ENCODE data around the gene DSTN. TPM values are rescaled to one million over a fixed set of nuclear protein-coding genes. Genes with fewer than 3 reads are reported as not detected.

The DSTN gene
- total and polyA plus RNA-seq, 2 of the 4 experiments (the other 2 are of a cell fraction): 221 to 269 TPM

DNA sequence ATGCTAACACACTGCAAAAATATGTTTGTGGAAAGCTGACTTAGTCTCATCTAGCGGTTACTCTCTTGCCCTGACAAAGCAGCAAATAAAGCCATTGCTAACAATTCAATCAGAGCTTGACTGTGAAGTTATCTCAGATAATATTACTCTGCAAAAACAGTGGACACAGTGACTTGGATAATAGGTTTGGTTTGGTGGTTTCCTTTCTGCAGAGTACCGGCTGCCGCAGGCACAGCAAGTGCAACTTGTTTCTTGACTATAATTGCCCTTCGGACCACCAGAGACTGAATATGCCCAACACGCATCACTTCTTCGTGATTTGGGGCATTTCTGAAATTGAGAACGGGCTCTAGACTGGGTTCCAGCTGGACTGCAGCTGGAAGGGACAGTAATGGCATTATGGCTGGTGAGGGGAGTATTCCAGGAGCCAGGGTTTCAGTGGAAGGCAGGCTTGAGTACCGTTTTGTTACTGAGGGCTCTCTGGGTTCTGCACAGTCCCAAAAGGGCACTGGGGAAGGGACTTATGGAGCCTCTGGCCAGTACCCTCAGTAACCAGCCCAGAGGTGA is 40.0 kb downstream of the DSTN start:
- TF ChIP-seq MAFK (IDR thresholded peaks at IDR 0.05; ENCODE audit: low read depth, low read length): no peak
- TF ChIP-seq ELK1 (IDR thresholded peaks at IDR 0.05; ENCODE audit: borderline replicate concordance, low read depth, low read length): no peak
- no peak for TF ChIP-seq RFX5 (IDR thresholded peaks at IDR 0.05; ENCODE audit: low read depth, low read length)
- no peak for TF ChIP-seq CEBPB (IDR thresholded peaks at IDR 0.05; ENCODE audit: low read depth, low read length)
- TF ChIP-seq BHLHE40 (IDR thresholded peaks at IDR 0.05; ENCODE audit: low read depth, low read length): no peak
- no peak for TF ChIP-seq NFE2L2 (IDR thresholded peaks at IDR 0.05; ENCODE audit: low read depth, low read length)
- TF ChIP-seq, protein P1, sequence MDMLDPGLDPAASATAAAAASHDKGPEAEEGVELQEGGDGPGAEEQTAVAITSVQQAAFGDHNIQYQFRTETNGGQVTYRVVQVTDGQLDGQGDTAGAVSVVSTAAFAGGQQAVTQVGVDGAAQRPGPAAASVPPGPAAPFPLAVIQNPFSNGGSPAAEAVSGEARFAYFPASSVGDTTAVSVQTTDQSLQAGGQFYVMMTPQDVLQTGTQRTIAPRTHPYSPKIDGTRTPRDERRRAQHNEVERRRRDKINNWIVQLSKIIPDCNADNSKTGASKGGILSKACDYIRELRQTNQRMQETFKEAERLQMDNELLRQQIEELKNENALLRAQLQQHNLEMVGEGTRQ (IDR thresholded peaks at IDR 0.05; ENCODE audit: low read depth, low read length): no peak
- no peak for TF ChIP-seq POLR2A (IDR thresholded peaks at IDR 0.05; ENCODE audit: low read depth, low read length)
- no peak for TF ChIP-seq FOS (IDR thresholded peaks at IDR 0.05; ENCODE audit: low read depth, low read length)
- no peak for TF ChIP-seq CTCF (conservative IDR thresholded peaks at IDR 0.05; ENCODE audit: low read depth, low read length)
- TF ChIP-seq RAD21 (IDR thresholded peaks at IDR 0.05; ENCODE audit: low read length): no peak
- TF ChIP-seq MAZ (IDR thresholded peaks at IDR 0.05; ENCODE audit: borderline replicate concordance, low read depth, low read length): no peak
- no peak for TF ChIP-seq SMC3 (IDR thresholded peaks at IDR 0.05; ENCODE audit: low read depth, low read length)
- no peak for TF ChIP-seq RCOR1 (IDR thresholded peaks at IDR 0.05; ENCODE audit: insufficient replicate concordance, low read length)
- no peak for TF ChIP-seq MXI1 (IDR thresholded peaks at IDR 0.05; ENCODE audit: borderline replicate concordance, low read depth, low read length)
- ATAC-seq (ENCODE audit: low read depth) (no peak), DNase-seq (no peak)
- no peak overlapping the region for H3K18ac ChIP-seq (ENCODE audit: low read depth, low read length)
- no peak overlapping the region for H3K4me2 ChIP-seq (ENCODE audit: low read depth, low read length)
- ChIA-PET POLR2A (ENCODE audit: unreplicated experiment) (no interaction called here), CTCF (interaction anchor here (1.4 kb wide), 1 partner anchor 105 kb away, joined by 3 read pairs; no protein-coding TSS in a partner anchor)
- H3K9me1 ChIP-seq (ENCODE audit: insufficient read depth, low read length): no peaks in the 10 kb centered on the region
- no peak overlapping the region for H2AK9ac ChIP-seq (replicated peaks; ENCODE audit: low read depth, low read length, poor library complexity)
- H3K36me3 ChIP-seq (ENCODE audit: control insufficient read depth, insufficient read depth, low read length): peaks cover 42% of the 10 kb centered on the region
- H4K5ac ChIP-seq (ENCODE audit: low read depth, low read length): no peak overlapping the region
- no peak overlapping the region for H2BK120ac ChIP-seq (ENCODE audit: low read depth, low read length)
- H4K91ac ChIP-seq (ENCODE audit: insufficient read depth, low read depth, low read length): no peak overlapping the region
- no peak overlapping the region for H4K8ac ChIP-seq (ENCODE audit: low read depth in 2 of 2, low read length in 2 of 2)
- 81% methylated on average over 5 of the region's 8 CpGs; no CpG with 5 or more reads in 1 of the 2 experiments for WGBS, 2 experiments (ENCODE audit: extremely low coverage in 2 of 2, insufficient read length in 1 of 2)
- H2BK5ac ChIP-seq (ENCODE audit: low read depth, low read length, poor library complexity, severe bottlenecking): no peak overlapping the region
- no peak overlapping the region for H2AFZ ChIP-seq (replicated peaks; ENCODE audit: low read length, poor library complexity)
- intact Hi-C loops (cut with micrococcal nuclease) (loop anchor here (2.0 to 10.0 kb wide), 4 partner anchors 38 to 808 kb away; partner anchors contain the start of gene DSTN), dilution Hi-C loops (cut with HindIII; ENCODE audit: low sequenced_read_pairs, unreplicated experiment) (no loop called here), in situ Hi-C loops (cut with MboI; ENCODE audit: low sequenced_read_pairs) (loop anchor here (5.0 kb wide), 1 partner anchor 73 kb away; no protein-coding TSS in a partner anchor)
- peaks cover 1% of the 10 kb centered on the region; the same call in 1 of the 2 replicates for H3K4me1 ChIP-seq (ENCODE audit: control insufficient read depth, insufficient read depth, low read length)
- no peak overlapping the region for H3K14ac ChIP-seq (replicated peaks; ENCODE audit: low read depth, low read length)
- BruUV-seq (replicated peaks): no TSS peak
- no peaks in the 10 kb centered on the region for H3K27me3 ChIP-seq (ENCODE audit: control insufficient read depth, insufficient read depth, low read length)
- peaks cover 80% of the 10 kb centered on the region for H4K20me1 ChIP-seq (ENCODE audit: insufficient read depth, low read length)
- H3K79me1 ChIP-seq (ENCODE audit: low read depth in 1 of 2, low read length in 2 of 2): peaks cover 8 to 67% of the 10 kb centered on the region in 2 experiments; a peak in 3 of 4 replicates
- no peak overlapping the region for H3K4me3 ChIP-seq (ENCODE audit: insufficient read depth, low read depth, low read length)
- H3K4ac ChIP-seq (ENCODE audit: low read depth, low read length): no peak overlapping the region
- no peak overlapping the region for H2BK20ac ChIP-seq (ENCODE audit: low read depth, low read length)
- no peak overlapping the region for H2BK15ac ChIP-seq (ENCODE audit: low read depth, low read length)
- no peak overlapping the region for H2AK5ac ChIP-seq (ENCODE audit: low read depth, low read length)
- H3K56ac ChIP-seq (ENCODE audit: extremely low read depth, insufficient read depth, low read length): no peak overlapping the region
- no peaks in the 10 kb centered on the region for H3K9me3 ChIP-seq (ENCODE audit: control insufficient read depth, insufficient read depth, low read length)
- H3K9ac ChIP-seq (ENCODE audit: low read depth, low read length): no peak overlapping the region
- H3K23ac ChIP-seq (ENCODE audit: low read depth, low read length): no peak overlapping the region
- H3K27ac ChIP-seq (ENCODE audit: insufficient read depth, low read length): no peak overlapping the region
